Measurements from ENCODE around the gene WWOX. TPM values are rescaled to one million over a fixed set of nuclear protein-coding genes. Genes with fewer than 3 reads are reported as not detected.

The WWOX gene
- total RNA-seq, 2 experiments from 2014 or later: 19.1 to 23.7 TPM

DNA sequence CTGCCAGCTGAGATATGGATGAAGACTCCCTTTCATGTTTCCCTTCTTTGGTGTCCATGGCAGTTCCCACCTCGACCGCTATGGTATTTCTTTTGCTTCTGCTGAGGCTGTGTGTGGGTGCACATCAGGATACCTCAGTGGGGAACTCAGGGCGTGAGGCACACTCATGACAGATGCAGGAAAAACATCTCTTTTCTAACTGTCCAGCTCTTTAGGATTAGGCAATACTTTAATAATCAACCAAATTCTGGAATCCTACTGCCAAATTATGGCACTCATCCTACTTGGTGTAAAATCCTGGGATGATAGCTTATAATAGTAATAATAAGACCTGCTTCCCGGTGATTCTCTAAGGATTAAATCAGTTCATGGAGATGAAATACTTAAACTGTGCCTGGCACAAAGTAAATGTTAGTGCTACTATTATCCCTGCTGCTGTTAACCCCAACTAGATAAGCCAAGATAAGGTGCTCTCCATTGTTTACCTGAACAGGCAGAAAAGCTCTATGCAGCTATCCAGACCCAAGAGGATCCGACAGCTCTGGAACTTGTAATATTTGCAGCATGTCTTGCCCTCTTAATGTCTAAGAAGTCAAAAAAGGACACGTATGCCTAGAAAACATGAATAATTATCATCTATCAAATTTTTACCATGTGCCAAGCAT lies 543.3 kb downstream of the WWOX start:
- intact Hi-C loops (cut with micrococcal nuclease): no loop called here
- Mint-ChIP-seq H3K9me3 (no peaks in the 10 kb centered on the region), H3K27me3 (peaks cover 4% of the 10 kb centered on the region), H3K27ac (no peak overlapping the region), H3K36me3 (ENCODE audit: low read depth) (peaks cover 2% of the 10 kb centered on the region), H3K4me1 (ENCODE audit: low read depth) (peaks cover 5% of the 10 kb centered on the region), H3K4me3 (no peak overlapping the region)
- ATAC-seq: no peak
- TF ChIP-seq, protein P1, sequence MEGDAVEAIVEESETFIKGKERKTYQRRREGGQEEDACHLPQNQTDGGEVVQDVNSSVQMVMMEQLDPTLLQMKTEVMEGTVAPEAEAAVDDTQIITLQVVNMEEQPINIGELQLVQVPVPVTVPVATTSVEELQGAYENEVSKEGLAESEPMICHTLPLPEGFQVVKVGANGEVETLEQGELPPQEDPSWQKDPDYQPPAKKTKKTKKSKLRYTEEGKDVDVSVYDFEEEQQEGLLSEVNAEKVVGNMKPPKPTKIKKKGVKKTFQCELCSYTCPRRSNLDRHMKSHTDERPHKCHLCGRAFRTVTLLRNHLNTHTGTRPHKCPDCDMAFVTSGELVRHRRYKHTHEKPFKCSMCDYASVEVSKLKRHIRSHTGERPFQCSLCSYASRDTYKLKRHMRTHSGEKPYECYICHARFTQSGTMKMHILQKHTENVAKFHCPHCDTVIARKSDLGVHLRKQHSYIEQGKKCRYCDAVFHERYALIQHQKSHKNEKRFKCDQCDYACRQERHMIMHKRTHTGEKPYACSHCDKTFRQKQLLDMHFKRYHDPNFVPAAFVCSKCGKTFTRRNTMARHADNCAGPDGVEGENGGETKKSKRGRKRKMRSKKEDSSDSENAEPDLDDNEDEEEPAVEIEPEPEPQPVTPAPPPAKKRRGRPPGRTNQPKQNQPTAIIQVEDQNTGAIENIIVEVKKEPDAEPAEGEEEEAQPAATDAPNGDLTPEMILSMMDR (IDR thresholded peaks at IDR 0.05): no peak
- DNase-seq: no peak
- CTCF ChIA-PET: no interaction called here
- POLR2A ChIA-PET: no interaction called here

GRCh38 chr16:78645657-78646056 lies 546.2 kb downstream of the WWOX start:
- TF ChIP-seq, protein P1 (IDR thresholded peaks at IDR 0.05): no peak
- CTCF ChIA-PET: no interaction called here

DNA sequence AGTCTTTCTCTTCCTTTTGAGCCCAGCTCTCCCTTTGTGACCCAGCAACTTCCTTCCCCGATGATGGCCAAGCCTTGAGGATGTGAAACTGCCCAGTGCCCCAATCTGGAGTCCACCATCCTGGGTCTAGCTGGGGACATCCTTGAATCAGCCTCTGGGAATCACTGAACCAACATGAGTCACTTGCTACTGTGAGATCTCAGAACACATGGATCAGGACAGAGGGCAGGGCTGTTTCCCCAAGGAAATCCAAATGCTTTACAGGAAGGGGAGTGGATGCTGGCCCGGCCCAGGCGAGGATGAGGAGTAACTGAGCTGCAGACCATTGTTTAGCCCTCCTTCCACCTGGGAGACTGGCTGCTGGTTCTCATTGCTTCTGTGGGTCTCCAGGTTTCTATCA lies 547.6 kb downstream of the WWOX start:
- Mint-ChIP-seq H3K4me1 (ENCODE audit: low read depth) (no peaks in the 10 kb centered on the region), H3K36me3 (ENCODE audit: low read depth) (no peaks in the 10 kb centered on the region), H3K27ac (no peak overlapping the region), H3K27me3 (no peaks in the 10 kb centered on the region), H3K9me3 (no peaks in the 10 kb centered on the region), H3K4me3 (no peak overlapping the region)
- ChIA-PET CTCF (no interaction called here), POLR2A (no interaction called here)
- no peak for DNase-seq
- intact Hi-C loops (cut with micrococcal nuclease): no loop called here
- TF ChIP-seq, protein P1 (IDR thresholded peaks at IDR 0.05): no peak
- ATAC-seq: no peak

More at GRCh38 chr16:78645657-78646056, 546.2 kb downstream of the WWOX start:
- Mint-ChIP-seq H3K27ac (no peak overlapping the region), H3K36me3 (ENCODE audit: low read depth) (no peaks in the 10 kb centered on the region), H3K9me3 (no peaks in the 10 kb centered on the region), H3K4me1 (ENCODE audit: low read depth) (no peaks in the 10 kb centered on the region), H3K27me3 (no peaks in the 10 kb centered on the region), H3K4me3 (no peak overlapping the region)
- intact Hi-C loops (cut with micrococcal nuclease): no loop called here
- DNase-seq: no peak
- POLR2A ChIA-PET: no interaction called here
- no peak for ATAC-seq

DNA sequence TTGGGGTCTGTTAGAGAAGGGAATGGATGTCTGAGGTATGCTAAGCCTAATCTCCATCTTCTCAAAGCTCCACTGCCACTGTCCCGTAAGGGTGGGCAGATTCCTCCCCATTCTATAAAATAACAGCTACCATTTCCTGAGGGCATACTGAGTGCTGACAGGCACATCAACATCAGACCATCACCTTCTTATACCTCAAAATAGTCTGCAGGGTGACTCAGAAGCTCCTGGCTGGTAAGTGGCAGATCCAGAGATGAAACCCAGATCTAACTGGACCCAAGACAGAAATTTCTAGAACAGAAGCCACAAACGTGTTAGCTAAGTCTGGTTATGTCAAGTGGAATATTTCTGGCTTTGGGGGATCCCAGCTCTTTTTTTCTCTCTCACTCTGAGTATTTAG lies 548.0 kb downstream of the WWOX start:
- POLR2A ChIA-PET: no interaction called here
- intact Hi-C loops (cut with micrococcal nuclease): no loop called here
- no peak for DNase-seq
- Mint-ChIP-seq H3K4me1 (ENCODE audit: low read depth) (no peaks in the 10 kb centered on the region), H3K4me3 (no peak overlapping the region), H3K27ac (no peak overlapping the region), H3K9me3 (no peaks in the 10 kb centered on the region), H3K36me3 (ENCODE audit: low read depth) (no peaks in the 10 kb centered on the region), H3K27me3 (no peaks in the 10 kb centered on the region)
- CTCF ChIA-PET: no interaction called here
- ATAC-seq: no peak
- TF ChIP-seq, protein P1 (IDR thresholded peaks at IDR 0.05): no peak

DNA sequence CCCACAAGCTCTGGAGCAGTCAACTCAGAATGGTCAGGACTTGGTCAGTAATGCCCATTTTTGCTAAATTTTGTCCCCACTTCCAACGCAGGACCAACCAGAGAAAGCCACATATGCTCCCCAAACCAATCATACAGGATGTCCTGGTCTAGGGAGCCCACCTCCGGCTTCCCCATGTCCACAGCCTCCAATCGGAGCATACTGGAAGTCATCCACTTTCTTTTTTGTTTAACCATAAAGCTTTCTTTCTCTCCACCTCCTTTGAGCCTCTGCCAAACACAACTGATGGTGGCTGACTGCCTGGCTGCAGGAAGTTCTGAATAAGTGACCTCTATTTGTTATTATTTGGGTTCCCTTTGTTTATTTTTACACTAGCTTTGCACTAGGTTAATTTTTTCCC lies 549.1 kb downstream of the WWOX start:
- H3K27ac Mint-ChIP-seq: no peak overlapping the region
- CTCF ChIA-PET: no interaction called here
- H3K36me3 Mint-ChIP-seq (ENCODE audit: low read depth): no peaks in the 10 kb centered on the region
- H3K4me3 Mint-ChIP-seq: no peak overlapping the region
- H3K4me1 Mint-ChIP-seq (ENCODE audit: low read depth): no peaks in the 10 kb centered on the region
- H3K27me3 Mint-ChIP-seq: no peaks in the 10 kb centered on the region
- no peaks in the 10 kb centered on the region for H3K9me3 Mint-ChIP-seq
- TF ChIP-seq, protein P1 (IDR thresholded peaks at IDR 0.05): no peak
- DNase-seq (no peak), ATAC-seq (no peak)
- intact Hi-C loops (cut with micrococcal nuclease): no loop called here
- POLR2A ChIA-PET: no interaction called here

Measured in activated CD8-positive, alpha-beta T cell treated with anti-CD3 and anti-CD28 coated beads for 36 hours (primary cell).